HEK293 (cell line): ENCODE measurements around the gene BCAP31.

Source experiments
- CTCF ChIP-seq: fragments of 450-650 bp; formaldehyde crosslinking; IDR thresholded peaks from 2 replicates; pipeline ENCODE4 v1.5.1; 2016; ENCODE audit warnings: missing biosample characterization, missing genetic modification characterization
- KLF16 ChIP-seq: fragments of 450-650 bp; formaldehyde crosslinking; IDR thresholded peaks from 2 replicates; pipeline ENCODE4 v1.5.1; 2017; ENCODE audit warnings: missing biosample characterization, missing genetic modification characterization

GRCh38 chrX:153686711-153687110, 37.5 kb downstream of the BCAP31 start:
- TF ChIP-seq CTCF (no peak), KLF16 (tag by site-specific recombination) (no peak)
